ENCODE results near the gene ALOX15. TPM values are rescaled to one million over a fixed set of nuclear protein-coding genes. Genes with fewer than 3 reads are reported as not detected.
"Not testable (repeated sequence)": the region's sequence is repeated elsewhere in the genome, so short reads cannot be mapped to it uniquely, and the experiment has no call there.

ALOX15 gene, protein sequence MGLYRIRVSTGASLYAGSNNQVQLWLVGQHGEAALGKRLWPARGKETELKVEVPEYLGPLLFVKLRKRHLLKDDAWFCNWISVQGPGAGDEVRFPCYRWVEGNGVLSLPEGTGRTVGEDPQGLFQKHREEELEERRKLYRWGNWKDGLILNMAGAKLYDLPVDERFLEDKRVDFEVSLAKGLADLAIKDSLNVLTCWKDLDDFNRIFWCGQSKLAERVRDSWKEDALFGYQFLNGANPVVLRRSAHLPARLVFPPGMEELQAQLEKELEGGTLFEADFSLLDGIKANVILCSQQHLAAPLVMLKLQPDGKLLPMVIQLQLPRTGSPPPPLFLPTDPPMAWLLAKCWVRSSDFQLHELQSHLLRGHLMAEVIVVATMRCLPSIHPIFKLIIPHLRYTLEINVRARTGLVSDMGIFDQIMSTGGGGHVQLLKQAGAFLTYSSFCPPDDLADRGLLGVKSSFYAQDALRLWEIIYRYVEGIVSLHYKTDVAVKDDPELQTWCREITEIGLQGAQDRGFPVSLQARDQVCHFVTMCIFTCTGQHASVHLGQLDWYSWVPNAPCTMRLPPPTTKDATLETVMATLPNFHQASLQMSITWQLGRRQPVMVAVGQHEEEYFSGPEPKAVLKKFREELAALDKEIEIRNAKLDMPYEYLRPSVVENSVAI
- polyA plus RNA-seq (0.12 and 0.16 TPM in 2 replicates), polyA minus RNA-seq (0.24 TPM in 1 of 2 replicates, not detected in the other)

DNA sequence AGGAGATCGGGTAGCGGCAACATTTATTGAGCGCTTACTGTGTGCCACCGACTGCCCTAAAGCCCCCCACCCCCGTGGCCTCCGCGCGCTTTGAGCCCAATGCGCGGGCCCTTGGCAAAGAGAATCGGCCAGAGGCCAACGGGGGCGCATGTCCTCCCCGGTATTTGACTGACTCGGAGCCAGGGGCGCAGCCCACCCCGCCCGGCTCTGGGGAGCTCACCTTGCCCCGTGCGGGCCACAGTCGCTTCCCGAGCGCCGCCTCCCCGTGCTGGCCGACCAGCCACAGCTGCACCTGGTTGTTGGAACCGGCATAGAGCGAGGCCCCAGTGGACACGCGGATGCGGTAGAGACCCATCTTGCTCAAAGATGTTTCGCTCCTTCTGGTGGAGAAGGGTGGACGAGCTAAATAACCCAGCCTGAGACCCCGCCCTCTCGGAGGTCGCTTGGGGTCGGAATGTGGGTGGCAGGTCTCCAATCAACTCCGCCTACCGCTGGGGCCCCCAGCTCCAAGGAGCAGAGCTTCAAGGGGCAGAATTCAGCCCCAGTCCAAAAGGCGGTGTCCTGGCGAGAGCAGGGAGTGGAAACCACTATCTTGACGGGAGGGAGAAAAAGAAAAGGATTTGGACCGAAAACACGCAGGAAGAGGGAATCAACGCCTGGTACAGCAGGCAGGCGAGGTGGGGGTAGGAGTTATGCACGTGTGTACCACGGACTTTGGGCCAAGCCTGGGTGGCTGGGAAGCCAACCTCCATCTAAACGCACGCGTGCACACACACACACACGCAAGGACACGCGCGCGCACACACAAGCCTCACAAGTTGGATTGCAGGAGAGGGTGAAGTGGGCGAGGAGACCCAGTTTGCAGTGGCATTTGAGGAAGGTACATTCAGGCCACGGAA, at the start of gene ALOX15:
TSS of gene ALOX15 (minus strand) at position 382 of the 899 bp plus-strand sequence. CDS start at position 355, 27 bp downstream.
- no peaks in the 10 kb centered on the region for H4K20me1 ChIP-seq (ENCODE audit: insufficient read depth)
- H3K27ac ChIP-seq (ENCODE audit: low read length) = no peak within 1 kb of the TSS
- TF ChIP-seq, protein P1, sequence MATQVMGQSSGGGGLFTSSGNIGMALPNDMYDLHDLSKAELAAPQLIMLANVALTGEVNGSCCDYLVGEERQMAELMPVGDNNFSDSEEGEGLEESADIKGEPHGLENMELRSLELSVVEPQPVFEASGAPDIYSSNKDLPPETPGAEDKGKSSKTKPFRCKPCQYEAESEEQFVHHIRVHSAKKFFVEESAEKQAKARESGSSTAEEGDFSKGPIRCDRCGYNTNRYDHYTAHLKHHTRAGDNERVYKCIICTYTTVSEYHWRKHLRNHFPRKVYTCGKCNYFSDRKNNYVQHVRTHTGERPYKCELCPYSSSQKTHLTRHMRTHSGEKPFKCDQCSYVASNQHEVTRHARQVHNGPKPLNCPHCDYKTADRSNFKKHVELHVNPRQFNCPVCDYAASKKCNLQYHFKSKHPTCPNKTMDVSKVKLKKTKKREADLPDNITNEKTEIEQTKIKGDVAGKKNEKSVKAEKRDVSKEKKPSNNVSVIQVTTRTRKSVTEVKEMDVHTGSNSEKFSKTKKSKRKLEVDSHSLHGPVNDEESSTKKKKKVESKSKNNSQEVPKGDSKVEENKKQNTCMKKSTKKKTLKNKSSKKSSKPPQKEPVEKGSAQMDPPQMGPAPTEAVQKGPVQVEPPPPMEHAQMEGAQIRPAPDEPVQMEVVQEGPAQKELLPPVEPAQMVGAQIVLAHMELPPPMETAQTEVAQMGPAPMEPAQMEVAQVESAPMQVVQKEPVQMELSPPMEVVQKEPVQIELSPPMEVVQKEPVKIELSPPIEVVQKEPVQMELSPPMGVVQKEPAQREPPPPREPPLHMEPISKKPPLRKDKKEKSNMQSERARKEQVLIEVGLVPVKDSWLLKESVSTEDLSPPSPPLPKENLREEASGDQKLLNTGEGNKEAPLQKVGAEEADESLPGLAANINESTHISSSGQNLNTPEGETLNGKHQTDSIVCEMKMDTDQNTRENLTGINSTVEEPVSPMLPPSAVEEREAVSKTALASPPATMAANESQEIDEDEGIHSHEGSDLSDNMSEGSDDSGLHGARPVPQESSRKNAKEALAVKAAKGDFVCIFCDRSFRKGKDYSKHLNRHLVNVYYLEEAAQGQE (IDR thresholded peaks at IDR 0.05; ENCODE audit: borderline replicate concordance) = no peak
- TF ChIP-seq POLR2AphosphoS5 (IDR thresholded peaks at IDR 0.05) = no peak
- TF ChIP-seq SMC3 (conservative IDR thresholded peaks at IDR 0.05; ENCODE audit: poor library complexity) = no peak
- no peaks in the 10 kb centered on the region for H3K9me3 ChIP-seq (ENCODE audit: low read length)
- H3K4me2 ChIP-seq (ENCODE audit: low read length) = no peak within 1 kb of the TSS
- no peak within 1 kb of the TSS for H2AFZ ChIP-seq (ENCODE audit: low read depth, low read length)
- H3K4me3 ChIP-seq (ENCODE audit: low read length) = peak within 1 kb of the TSS; percentile 58
- H3K27me3 ChIP-seq (ENCODE audit: insufficient read depth, low read depth, low read length) = peaks cover 43% of the 10 kb centered on the region
- H3K36me3 ChIP-seq (ENCODE audit: insufficient read depth, low read length) = no peaks in the 10 kb centered on the region
- H3K9me2 ChIP-seq (ENCODE audit: insufficient read depth, low read length) = no peaks in the 10 kb centered on the region
- no peak within 1 kb of the TSS for H3K9ac ChIP-seq (ENCODE audit: low read length)
- H3K79me2 ChIP-seq (replicated peaks; ENCODE audit: insufficient read depth, low read length) = no peaks in the 10 kb centered on the region
- H3F3A ChIP-seq (ENCODE audit: insufficient read depth, low read length, poor library complexity, severe bottlenecking) = no peaks in the 10 kb centered on the region

DNA sequence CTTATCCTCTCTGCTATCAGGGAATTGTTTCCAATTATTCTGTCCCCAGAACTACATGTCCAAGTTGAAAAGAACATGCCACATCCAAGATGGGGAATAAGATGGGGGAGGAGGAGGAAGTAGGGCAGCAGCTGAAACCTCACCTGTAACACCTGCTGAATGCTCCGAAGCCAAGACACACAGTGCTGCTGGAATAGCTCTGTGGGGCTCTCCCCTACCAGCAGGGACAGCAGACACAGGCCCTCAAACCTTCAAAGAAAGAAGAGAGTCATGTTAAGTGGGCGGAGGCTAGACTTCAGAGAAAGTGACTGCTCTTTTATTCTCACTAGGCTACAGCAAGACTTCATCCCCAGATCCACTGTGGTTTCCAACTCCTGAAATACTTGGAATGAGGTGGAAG, 49.3 kb upstream of the ALOX15 start:
- Histone ChIP-seq H3K79me2 (replicated peaks; ENCODE audit: insufficient read depth, low read length) (peaks cover 13% of the 10 kb centered on the region), H4K20me1 (ENCODE audit: insufficient read depth) (no peaks in the 10 kb centered on the region), H3K27ac (ENCODE audit: low read length) (no peak overlapping the region), H3K4me2 (ENCODE audit: low read length) (no peak overlapping the region), H3K9ac (ENCODE audit: low read length) (no peak overlapping the region), H2AFZ (ENCODE audit: low read depth, low read length) (no peak overlapping the region), H3K4me3 (ENCODE audit: low read length) (no peak overlapping the region), H3K9me2 (ENCODE audit: insufficient read depth, low read length) (no peaks in the 10 kb centered on the region), H3K27me3 (ENCODE audit: insufficient read depth, low read depth, low read length) (no peaks in the 10 kb centered on the region), H3F3A (ENCODE audit: insufficient read depth, low read length, poor library complexity, severe bottlenecking) (no peaks in the 10 kb centered on the region), H3K9me3 (ENCODE audit: low read length) (no peaks in the 10 kb centered on the region), H3K36me3 (ENCODE audit: insufficient read depth, low read length) (no peaks in the 10 kb centered on the region)
- TF ChIP-seq, protein P1 (IDR thresholded peaks at IDR 0.05; ENCODE audit: borderline replicate concordance) = no peak
- TF ChIP-seq EP300 (conservative IDR thresholded peaks at IDR 0.05; ENCODE audit: poor library complexity, severe bottlenecking) (no peak), TAF1 (IDR thresholded peaks at IDR 0.05; ENCODE audit: low read depth) (no peak), RAD21 (conservative IDR thresholded peaks at IDR 0.05) (no peak), POLR2AphosphoS5 (IDR thresholded peaks at IDR 0.05) (no peak), SMC3 (conservative IDR thresholded peaks at IDR 0.05; ENCODE audit: poor library complexity) (no peak), MXI1 (conservative IDR thresholded peaks at IDR 0.05; ENCODE audit: poor library complexity, severe bottlenecking) (no peak), EZH2 (IDR thresholded peaks at IDR 0.05; ENCODE audit: borderline replicate concordance, insufficient read depth, low read length, poor library complexity, severe bottlenecking) (no peak)
- TF ChIP-seq, protein P2, sequence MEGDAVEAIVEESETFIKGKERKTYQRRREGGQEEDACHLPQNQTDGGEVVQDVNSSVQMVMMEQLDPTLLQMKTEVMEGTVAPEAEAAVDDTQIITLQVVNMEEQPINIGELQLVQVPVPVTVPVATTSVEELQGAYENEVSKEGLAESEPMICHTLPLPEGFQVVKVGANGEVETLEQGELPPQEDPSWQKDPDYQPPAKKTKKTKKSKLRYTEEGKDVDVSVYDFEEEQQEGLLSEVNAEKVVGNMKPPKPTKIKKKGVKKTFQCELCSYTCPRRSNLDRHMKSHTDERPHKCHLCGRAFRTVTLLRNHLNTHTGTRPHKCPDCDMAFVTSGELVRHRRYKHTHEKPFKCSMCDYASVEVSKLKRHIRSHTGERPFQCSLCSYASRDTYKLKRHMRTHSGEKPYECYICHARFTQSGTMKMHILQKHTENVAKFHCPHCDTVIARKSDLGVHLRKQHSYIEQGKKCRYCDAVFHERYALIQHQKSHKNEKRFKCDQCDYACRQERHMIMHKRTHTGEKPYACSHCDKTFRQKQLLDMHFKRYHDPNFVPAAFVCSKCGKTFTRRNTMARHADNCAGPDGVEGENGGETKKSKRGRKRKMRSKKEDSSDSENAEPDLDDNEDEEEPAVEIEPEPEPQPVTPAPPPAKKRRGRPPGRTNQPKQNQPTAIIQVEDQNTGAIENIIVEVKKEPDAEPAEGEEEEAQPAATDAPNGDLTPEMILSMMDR (IDR thresholded peaks at IDR 0.05; ENCODE audit: poor library complexity, severe bottlenecking) = no peak

DNA sequence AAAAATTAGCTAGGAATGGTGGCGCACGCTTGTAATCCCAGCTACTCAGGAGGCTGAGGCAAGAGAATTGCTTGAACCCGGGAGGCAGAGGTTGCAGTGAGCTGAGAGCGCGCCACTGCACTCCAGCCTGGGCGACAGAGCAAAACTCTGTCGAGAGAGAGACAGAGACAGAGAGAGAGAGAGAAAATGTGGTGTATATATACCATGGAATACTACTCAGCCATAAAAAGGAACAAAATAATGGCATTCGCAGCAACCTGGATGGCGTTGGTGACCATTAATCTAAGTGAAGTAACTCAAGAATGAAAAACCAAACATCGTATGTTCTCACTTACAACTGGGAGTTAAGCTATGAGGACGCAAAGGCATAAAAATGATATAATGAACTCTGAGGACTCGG, 48.4 kb upstream of the ALOX15 start:
- H3K4me3 ChIP-seq (ENCODE audit: low read length); H3F3A ChIP-seq (ENCODE audit: insufficient read depth, low read length, poor library complexity, severe bottlenecking); H3K9me3 ChIP-seq (ENCODE audit: low read length); H3K27ac ChIP-seq (ENCODE audit: low read length); H3K27me3 ChIP-seq (ENCODE audit: insufficient read depth, low read depth, low read length); H3K4me2 ChIP-seq (ENCODE audit: low read length); H3K9ac ChIP-seq (ENCODE audit: low read length); H2AFZ ChIP-seq (ENCODE audit: low read depth, low read length); H4K20me1 ChIP-seq (ENCODE audit: insufficient read depth); H3K9me2 ChIP-seq (ENCODE audit: insufficient read depth, low read length); H3K36me3 ChIP-seq (ENCODE audit: insufficient read depth, low read length): not testable (repeated sequence)
- peaks cover 13% of the 10 kb centered on the region for H3K79me2 ChIP-seq (replicated peaks; ENCODE audit: insufficient read depth, low read length)

Data from neural cell (in vitro differentiated cells).